Retinal pigment epithelial cell (primary cell): Measurements from ENCODE around the gene FAM210A.
"Not testable (repeated sequence)": the region's sequence is repeated elsewhere in the genome, so short reads cannot be mapped to it uniquely, and the experiment has no call there.

Experiments
- DNase-seq: peaks from one replicate; pipeline ENCODE4 v3.0.0-alpha.2; 2010; ENCODE audit warnings: low read depth
- H3K4me3 ChIP-seq: 2 replicates; pipeline ENCODE4 v1.5.1; 2011; ENCODE audit warnings: mild to moderate bottlenecking, low read length, control low read depth, moderate library complexity
- TF ChIP-seq, protein P1 (sequence below): conservative IDR thresholded peaks from 2 replicates; pipeline ENCODE4 v1.5.1; 2011; ENCODE audit warnings: low read depth, low read length, control low read depth, inconsistent platforms

The FAM210A gene

DNA sequence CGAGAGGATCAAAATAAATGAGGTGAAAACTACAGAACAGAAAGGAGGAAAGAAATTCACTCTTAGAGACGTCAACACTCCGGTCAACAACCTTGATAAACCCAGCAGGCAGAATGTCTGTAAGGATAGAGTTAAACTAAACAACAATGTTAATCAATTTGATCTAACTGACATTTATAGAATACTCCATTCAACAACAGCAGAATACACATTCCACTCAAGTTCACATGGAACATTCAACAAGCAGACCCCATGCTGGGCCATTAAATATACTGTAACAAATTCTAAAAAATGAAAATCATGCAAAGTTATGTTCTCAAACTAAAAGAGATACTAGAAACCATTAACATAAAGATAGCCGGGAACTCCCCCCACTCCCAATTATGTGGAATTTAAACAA is 41.8 kb downstream of the FAM210A start:
- no peak for DNase-seq
- H3K4me3 ChIP-seq: no peak overlapping the region
- TF ChIP-seq, protein P1, sequence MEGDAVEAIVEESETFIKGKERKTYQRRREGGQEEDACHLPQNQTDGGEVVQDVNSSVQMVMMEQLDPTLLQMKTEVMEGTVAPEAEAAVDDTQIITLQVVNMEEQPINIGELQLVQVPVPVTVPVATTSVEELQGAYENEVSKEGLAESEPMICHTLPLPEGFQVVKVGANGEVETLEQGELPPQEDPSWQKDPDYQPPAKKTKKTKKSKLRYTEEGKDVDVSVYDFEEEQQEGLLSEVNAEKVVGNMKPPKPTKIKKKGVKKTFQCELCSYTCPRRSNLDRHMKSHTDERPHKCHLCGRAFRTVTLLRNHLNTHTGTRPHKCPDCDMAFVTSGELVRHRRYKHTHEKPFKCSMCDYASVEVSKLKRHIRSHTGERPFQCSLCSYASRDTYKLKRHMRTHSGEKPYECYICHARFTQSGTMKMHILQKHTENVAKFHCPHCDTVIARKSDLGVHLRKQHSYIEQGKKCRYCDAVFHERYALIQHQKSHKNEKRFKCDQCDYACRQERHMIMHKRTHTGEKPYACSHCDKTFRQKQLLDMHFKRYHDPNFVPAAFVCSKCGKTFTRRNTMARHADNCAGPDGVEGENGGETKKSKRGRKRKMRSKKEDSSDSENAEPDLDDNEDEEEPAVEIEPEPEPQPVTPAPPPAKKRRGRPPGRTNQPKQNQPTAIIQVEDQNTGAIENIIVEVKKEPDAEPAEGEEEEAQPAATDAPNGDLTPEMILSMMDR: no peak

DNA sequence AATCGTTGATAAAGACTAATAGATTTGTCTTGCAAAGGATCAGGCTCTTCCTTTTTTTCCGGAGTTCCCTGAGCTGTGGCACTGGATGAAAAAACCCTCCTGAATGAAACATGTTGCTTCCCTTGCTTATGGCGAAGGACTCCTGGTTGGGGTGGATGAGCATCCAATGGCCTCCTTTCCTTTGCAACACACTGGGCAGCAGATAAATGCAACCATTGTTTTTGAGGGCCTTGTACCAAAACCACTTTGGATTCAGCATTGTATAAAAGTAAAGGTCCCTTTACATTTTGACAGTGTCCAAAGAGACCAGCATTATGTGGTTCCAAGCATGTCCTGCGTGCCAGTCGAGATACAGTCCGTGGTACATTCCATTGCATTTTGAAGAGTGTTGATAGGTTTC is 44.7 kb downstream of the FAM210A start:
- TF ChIP-seq, protein P1: no peak
- H3K4me3 ChIP-seq: no peak overlapping the region
- DNase-seq: no peak

DNA sequence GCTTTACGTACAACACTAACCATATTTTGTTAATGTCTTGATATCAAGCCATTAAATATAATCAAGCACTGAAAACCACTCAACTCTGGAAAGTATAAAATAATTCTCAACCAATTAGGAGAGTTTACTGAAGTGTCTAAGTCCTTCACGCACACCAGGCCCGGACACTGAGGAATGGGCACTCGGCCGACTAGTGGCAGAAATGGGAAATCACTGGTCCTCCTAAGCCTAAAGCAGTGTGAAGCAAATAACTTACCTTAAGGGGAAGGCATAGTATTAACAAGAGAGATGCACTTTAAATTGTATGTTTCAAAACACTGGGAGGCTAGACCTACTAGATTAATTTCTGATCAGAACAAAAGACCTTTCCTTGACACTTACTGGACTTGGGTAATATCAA is 45.7 kb downstream of the FAM210A start:
- TF ChIP-seq, protein P1: peak; percentile 39
- H3K4me3 ChIP-seq: no peak overlapping the region
- DNase-seq: no peak

DNA sequence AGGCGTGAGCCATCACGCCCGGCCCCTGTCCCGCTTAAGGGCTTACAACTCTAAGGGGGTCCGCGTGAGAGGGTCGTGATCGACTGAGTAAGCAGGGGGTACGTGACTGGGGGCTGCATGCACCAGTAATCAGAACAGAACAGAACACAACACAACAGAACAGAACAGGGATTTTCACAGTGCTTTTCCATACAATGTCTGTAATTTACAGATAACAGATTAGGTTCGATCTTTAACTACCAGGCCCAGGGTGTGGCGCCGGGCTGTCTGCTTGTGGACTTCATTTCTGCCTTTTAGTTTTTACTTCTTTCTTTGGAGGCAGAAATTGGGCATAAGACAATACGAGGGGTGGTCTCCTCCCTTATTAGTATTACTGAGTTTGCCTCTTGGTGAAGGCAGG is 49.0 kb downstream of the FAM210A start:
- not testable (repeated sequence) for DNase-seq, H3K4me3 ChIP-seq

DNA sequence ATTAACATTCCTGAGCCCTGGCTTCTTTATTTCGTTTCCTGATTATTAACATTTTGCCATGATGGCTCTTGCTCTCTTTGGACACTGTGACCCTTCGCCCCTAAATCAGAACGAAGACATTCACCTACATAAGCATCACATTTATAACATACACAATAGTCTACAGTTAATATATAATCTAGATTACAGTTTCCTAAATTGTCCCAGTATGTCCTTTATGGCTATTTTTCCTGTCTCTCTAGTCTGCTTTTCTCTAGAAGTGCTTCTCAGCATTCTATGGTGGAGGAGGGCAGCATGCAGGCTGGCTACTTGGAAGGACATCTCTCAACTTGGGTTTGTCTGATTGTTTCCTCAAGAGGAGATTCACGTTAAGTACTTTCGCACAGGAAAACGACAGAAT is 49.9 kb downstream of the FAM210A start:
- TF ChIP-seq, protein P1: no peak
- no peak for DNase-seq
- no peak overlapping the region for H3K4me3 ChIP-seq

DNA sequence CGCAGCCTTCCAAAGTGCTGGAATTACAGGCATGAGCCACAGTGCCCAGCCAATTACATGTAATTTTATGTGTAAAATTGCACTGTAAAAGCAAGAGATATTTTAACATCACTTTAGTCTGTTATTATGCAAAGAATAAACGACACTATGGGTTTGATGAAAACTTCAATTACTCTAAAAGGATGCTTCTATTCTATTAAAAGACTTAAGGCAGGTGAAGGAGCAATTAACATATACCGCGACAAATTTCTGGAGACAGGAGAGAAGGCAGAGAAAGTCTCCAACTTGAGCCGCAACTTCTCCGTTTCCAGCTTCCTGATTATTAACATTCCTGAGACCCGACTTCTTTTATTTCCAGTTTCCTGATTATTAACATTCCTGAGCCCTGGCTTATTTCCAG is 53.7 kb downstream of the FAM210A start:
- TF ChIP-seq, protein P1: no peak
- no peak overlapping the region for H3K4me3 ChIP-seq
- DNase-seq: peak; percentile 17

DNA sequence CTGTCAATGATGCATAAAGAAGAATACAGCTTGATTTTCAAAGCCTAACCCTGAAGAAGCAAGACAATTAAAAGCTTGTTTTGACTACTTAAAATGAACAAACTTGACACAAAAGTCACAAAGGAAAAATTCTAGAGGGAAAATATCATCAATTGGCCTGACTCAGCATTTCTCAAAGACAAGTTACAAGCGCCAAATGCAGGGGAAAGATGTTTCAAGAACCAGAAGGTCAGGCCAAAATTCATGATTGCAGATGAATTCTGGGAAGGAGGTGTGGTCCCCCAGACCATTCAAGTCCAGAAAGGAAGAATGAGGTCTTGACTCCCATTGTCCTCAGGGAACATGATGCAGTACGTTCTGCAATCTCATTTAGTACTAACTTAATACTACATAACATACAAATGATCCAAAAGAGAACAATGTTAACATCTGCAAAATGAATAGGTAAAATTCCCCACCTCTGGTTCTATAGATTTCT is 64.5 kb downstream of the FAM210A start:
- no peak for DNase-seq
- no peak overlapping the region for H3K4me3 ChIP-seq
- TF ChIP-seq, protein P1: no peak
